ENCODE measurements around the gene ADAMTS2. TPM values are rescaled to one million over a fixed set of nuclear protein-coding genes. Genes with fewer than 3 reads are reported as not detected.

The ADAMTS2 gene
- total and polyA plus RNA-seq, 2 of the 8 experiments (the other 6 are each of a cell fraction or from before 2014, with no cell fraction given): 6.6 to 7.3 TPM

- no peak overlapping the region for H2BK20ac ChIP-seq (ENCODE audit: low read length)
- no peaks in the 10 kb centered on the region for H3K27me3 ChIP-seq (replicated peaks in 1 of 4; ENCODE audit: control insufficient read depth in 3 of 4, extremely low read depth in 1 of 4, insufficient read depth in 3 of 4, low read length in 3 of 4)
- H3K9ac ChIP-seq (replicated peaks in 1 of 4; ENCODE audit: extremely low read depth in 1 of 4, low read depth in 3 of 4, low read length in 3 of 4): no peak overlapping the region
- ChIA-PET POLR2A (ENCODE audit: partially characterized antibody) (no interaction called here), CTCF (ENCODE audit: partially characterized antibody) (no interaction called here)
- peaks cover 61 to 78% of the 10 kb centered on the region in 2 experiments for H3K9me3 ChIP-seq (ENCODE audit: insufficient read depth in 2 of 2, low read depth in 1 of 2, low read length in 1 of 2)
- no peak overlapping the region for H2BK120ac ChIP-seq (replicated peaks; ENCODE audit: low read depth, low read length)
- H2AFZ ChIP-seq (ENCODE audit: low read length): no peak overlapping the region
- H2BK5ac ChIP-seq (ENCODE audit: low read depth, low read length): no peak overlapping the region
- no peak overlapping the region for H3K27ac ChIP-seq (ENCODE audit: low read depth, low read length)
- H3K4me1 ChIP-seq (replicated peaks in 1 of 4; ENCODE audit: control insufficient read depth in 3 of 4, insufficient read depth in 4 of 4, low read length in 3 of 4): no peaks in the 10 kb centered on the region
- no peaks in the 10 kb centered on the region; the same call in 1 of the 2 replicates for H3K23me2 ChIP-seq (ENCODE audit: low read depth, low read length)
- H3K36me3 ChIP-seq (ENCODE audit: control insufficient read depth in 2 of 4, insufficient read depth in 4 of 4, low read length in 3 of 4): 0 out of 8 replicates have a peak, but pooled peaks cover 0 to under 1% (median 0%) of the 10 kb centered on the region in 4 experiments
- no peak for DNase-seq (ENCODE audit: low read depth in 1 of 2, low spot score in 2 of 2)
- no peak overlapping the region for H3K18ac ChIP-seq (ENCODE audit: extremely low read depth, low read length)
- no peak overlapping the region for H3K4me2 ChIP-seq (ENCODE audit: insufficient read depth in 1 of 2, low read depth in 2 of 2, low read length in 2 of 2)
- no peak overlapping the region for H3K4me3 ChIP-seq (ENCODE audit: extremely low read depth in 1 of 4, insufficient read depth in 2 of 4, low read depth in 3 of 4, low read length in 4 of 4)
- H4K5ac ChIP-seq (ENCODE audit: insufficient read length, low read depth, low read length): no peak overlapping the region
- H2BK15ac ChIP-seq (ENCODE audit: low read length): no peak overlapping the region
- no peak overlapping the region for H3K56ac ChIP-seq (replicated peaks; ENCODE audit: insufficient read length, low read depth, low read length)
- no peak for FAIRE-seq
- H4K91ac ChIP-seq (replicated peaks; ENCODE audit: insufficient read length, low read length): no peak overlapping the region
- no peak overlapping the region for H3K4ac ChIP-seq (replicated peaks; ENCODE audit: insufficient read length, low read depth, low read length)
- H4K20me1 ChIP-seq (replicated peaks in 1 of 2; ENCODE audit: control insufficient read depth in 1 of 2, insufficient read depth in 2 of 2, low read length in 2 of 2): no peaks in the 10 kb centered on the region
- TF ChIP-seq EZH2 (IDR thresholded peaks at IDR 0.05; ENCODE audit: low read depth, low read length, severe bottlenecking) (no peak), ASH2L (IDR thresholded peaks at IDR 0.05; ENCODE audit: low read length) (no peak), CTCF (IDR thresholded peaks at IDR 0.05; ENCODE audit: control extremely low read depth in 1 of 3, insufficient read depth in 1 of 3, low read depth in 1 of 3, low read length in 3 of 3) (no peak), KDM4A (IDR thresholded peaks at IDR 0.05; ENCODE audit: low read depth, low read length, severe bottlenecking) (no peak), KDM5A (IDR thresholded peaks at IDR 0.05; ENCODE audit: low read length) (no peak), ZNF274 (IDR thresholded peaks at IDR 0.05; ENCODE audit: borderline replicate concordance, extremely low read depth, low read length) (no peak), TEAD4 (IDR thresholded peaks at IDR 0.05; ENCODE audit: low read depth, low read length) (no peak), POLR2AphosphoS5 (IDR thresholded peaks at IDR 0.05; ENCODE audit: low read depth, low read length) (no peak), MAFK (IDR thresholded peaks at IDR 0.05; ENCODE audit: low read depth, low read length) (no peak), SP1 (IDR thresholded peaks at IDR 0.05; ENCODE audit: low read depth, low read length) (no peak), RFX5 (IDR thresholded peaks at IDR 0.05; ENCODE audit: borderline replicate concordance, low read depth, low read length) (no peak)
- H4K8ac ChIP-seq (ENCODE audit: extremely low read depth, insufficient read depth, low read length): no peak overlapping the region
- H2BK12ac ChIP-seq (ENCODE audit: low read depth, low read length): no peak overlapping the region
- WGBS, 2 experiments (ENCODE audit: extremely low coverage in 1 of 2, insufficient coverage in 1 of 2, insufficient read length in 1 of 2, insufficient replicate concordance in 2 of 2, low coverage in 1 of 2, low lambda C conversion rate in 2 of 2, missing lambda C conversion rate in 1 of 2): 90% methylated on average over 7 of the region's 9 CpGs; no CpG with 5 or more reads in 1 of the 2 experiments
- H3K79me1 ChIP-seq (ENCODE audit: low read depth, low read length): no peaks in the 10 kb centered on the region
- no peak overlapping the region for H2AK5ac ChIP-seq (ENCODE audit: low read depth, low read length)
- H3K14ac ChIP-seq (ENCODE audit: insufficient read length): no peak overlapping the region
- no peak overlapping the region for H3K23ac ChIP-seq (ENCODE audit: insufficient read length)
- no peaks in the 10 kb centered on the region for H3K79me2 ChIP-seq (ENCODE audit: control insufficient read depth in 1 of 2, insufficient read depth in 2 of 2, low read length in 2 of 2)
These were observed 229.3 kb downstream of the ADAMTS2 start for GRCh38 chr5:179115845-179116524.
